ENCODE data around the gene ZNF804B.

DNA sequence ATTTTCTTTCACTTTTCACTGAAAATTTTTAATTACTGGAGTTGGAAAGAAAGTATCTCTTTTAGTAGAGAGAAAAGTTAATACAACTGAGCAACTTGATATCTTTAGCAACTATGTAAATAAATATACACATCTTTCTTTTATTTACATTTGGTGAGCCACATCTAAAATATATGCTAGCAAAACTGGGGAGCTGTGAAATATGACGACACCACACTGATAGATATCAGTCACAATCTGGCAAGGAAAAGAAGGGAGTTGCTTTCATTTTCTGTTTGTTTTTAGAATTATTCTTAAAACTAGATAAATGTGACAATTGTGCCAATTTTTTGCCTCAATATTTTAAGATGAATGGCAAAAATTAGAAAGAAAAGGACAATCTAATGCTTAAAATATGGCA is 2.7 kb upstream of the ZNF804B start:
- TF ChIP-seq CTCF (conservative IDR thresholded peaks at IDR 0.05; ENCODE audit: low read length) (no peak), EZH2phosphoT487 (IDR thresholded peaks at IDR 0.05; ENCODE audit: borderline replicate concordance, low read depth, low read length) (no peak)

Data from OCI-LY7 (cell line).